SIG-M5 treated with dmso at 0.1 percent for 504 hours (cell line): ENCODE results near the gene TMBIM1.

Source experiments
- DNase-seq: peaks from one replicate; lab custom pipeline; 2025; ENCODE audit not compliant: unreplicated experiment; lab: John Stamatoyannopoulos, UW

Gene TMBIM1, protein sequence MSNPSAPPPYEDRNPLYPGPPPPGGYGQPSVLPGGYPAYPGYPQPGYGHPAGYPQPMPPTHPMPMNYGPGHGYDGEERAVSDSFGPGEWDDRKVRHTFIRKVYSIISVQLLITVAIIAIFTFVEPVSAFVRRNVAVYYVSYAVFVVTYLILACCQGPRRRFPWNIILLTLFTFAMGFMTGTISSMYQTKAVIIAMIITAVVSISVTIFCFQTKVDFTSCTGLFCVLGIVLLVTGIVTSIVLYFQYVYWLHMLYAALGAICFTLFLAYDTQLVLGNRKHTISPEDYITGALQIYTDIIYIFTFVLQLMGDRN

DNA sequence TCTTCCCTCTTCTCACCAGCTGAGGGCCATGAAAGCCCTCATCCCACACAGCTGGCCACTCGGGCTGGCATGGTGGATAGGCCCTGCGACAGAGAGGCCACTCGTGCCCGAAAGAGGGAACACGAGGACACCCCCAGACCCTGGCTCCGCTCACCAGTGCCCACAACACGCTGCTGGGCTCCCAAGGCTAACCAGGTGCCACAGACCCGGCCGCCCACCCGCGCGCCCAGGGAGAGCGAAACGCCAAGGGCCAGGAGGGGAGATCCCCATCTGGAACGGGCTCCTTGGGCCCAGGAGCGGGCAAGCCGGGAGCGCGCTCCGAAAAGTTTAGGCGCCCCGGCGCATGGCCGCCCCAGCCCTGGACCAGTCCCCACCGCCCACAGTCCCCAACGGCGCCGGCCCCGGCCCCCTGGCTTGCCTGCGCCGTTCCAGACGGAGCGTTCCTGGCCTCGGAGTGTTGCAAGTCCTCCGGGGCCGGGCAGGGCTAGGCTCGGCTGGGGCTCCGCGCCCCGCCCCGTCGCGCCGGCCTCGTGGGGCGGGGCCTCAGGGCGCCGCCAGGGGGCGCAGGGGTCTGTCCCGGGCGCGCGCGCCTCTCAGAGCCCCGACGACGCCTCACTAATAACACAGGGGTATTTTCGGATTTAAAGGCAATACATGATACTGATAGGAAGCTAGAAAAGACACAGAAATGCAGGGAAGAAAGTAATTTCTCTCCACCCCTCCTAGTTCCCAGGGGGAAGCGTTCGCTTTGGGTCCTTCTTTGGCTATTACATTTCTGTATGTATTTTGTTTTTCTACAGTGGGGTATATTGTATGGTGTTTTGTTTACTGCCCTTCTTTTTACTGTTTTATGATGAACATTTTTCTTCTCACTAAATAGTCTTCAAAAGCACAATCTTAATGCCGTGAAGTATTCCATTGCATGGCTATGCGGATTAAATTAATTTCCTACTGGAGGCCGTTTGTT, at the start of gene TMBIM1:
Gene TMBIM1, minus strand, starts transcription at position 456 of the 967 bp plus-strand sequence. CDS start 10,362 bp downstream, outside the sequence.
- peak; percentile 80 for DNase-seq

DNA sequence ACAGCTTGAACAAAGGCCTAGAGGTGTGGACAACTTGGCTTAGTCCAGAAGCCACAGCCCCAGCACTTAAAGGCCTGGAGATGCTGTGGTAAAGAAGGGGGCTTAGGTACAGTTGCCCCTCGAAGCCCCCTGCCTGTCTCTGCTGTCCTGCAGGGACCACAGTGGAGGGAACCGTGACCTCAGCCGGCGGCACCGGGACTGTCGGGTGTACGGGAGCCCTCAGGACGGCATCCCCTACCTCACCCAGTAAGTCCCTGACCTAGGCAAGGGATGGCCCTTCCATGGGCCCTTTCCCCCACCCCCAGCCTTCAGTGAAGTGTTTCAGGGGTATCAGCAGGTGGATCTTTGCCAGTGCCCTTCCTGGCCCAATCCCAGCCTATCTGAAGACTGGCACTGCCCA, 49.1 kb upstream of the TMBIM1 start:
- no peak for DNase-seq

DNA sequence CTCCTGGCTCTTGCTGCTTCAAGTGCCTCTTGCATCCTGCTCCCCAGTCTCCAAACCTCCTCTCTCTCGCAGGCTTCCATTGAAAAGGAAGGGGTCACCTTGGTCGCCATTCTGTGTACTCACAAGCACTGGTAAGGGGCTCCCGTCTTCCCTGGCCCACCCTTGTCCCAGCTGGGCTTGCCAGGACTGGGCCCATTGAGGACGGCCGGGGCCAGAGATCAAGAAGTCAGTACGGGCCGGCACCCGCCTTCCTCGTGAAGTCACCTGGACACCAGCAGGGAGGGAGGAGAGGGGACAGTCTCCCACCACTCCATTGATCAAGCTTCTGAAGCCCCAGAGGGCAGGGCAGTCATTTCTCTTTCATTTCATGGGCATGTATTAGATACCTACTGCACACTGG, 48.4 kb upstream of the TMBIM1 start:
- DNase-seq, result no peak

DNA sequence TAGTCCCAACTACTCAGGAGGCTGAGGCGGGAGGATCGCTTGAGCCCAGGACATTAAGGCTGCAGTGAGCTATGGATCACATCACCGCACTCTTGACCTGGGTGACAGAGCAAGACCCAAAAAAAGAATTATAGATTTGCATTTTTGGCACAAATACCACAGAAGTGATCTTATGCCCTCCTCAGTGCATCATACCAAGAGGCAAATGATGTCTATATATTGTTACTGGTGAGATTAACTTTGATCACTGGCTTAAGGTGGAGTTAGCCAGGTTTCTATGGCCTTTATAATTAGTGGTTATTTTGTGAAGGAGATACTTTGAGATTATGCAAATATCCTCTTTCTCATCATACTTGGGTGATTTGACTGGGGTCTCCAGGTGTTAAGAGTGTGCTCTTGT, 42.2 kb upstream of the TMBIM1 start:
- DNase-seq, result no peak

DNA sequence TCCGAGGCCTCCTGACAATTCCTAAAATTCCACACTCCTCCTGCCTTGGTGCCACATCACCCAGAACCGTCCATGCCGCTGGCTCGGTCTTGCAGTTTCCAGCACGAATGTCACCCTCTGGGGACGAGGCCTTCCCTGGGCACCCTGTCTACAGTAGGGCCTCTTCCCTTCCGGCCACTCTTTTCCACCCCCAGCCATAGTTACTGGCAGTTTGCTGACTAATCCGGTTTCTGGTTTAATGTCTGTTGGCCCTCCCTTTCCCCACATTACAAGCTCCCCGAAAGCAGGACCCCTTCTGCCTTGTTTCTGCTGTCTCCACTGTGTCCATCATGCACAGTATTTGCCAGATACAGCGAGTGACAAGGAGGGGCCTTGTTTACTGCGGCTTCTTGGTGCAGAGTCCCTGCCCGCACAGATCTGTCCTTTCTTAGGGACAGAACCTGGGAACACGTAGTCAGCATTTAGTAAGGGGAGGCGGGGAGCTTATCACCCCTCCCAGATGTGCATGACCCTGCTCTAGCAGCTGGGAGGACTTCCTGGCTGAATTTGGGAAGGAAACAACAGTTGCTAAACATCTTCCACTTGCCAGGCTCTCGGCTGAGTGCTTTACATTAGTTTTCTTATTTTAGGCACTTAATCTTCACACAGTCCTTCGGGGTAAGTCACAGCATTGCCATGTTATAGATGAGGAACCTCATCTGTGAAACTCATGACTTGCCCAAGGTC, 40.8 kb upstream of the TMBIM1 start:
- DNase-seq, result peak; percentile 92

DNA sequence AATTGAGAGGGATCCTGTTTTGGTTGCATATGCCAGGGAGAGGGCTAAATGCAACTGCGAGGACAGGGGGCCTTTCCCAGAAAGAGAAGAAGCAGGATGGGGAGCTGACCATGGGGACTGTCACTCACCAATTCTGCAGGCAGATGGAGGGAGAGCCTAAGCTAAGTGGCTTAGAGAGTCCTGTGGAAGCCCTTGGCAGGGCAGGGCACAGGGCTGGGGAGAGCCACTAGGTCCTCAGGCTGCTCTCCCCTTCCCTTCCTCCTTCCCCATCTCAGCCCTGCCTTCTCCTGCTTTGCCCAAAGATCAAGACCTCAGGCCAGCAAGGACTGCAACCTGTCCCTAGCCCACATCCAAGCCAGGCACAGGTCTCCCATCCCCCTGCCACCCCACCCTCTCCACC, 40.0 kb upstream of the TMBIM1 start:
- DNase-seq, result no peak

DNA sequence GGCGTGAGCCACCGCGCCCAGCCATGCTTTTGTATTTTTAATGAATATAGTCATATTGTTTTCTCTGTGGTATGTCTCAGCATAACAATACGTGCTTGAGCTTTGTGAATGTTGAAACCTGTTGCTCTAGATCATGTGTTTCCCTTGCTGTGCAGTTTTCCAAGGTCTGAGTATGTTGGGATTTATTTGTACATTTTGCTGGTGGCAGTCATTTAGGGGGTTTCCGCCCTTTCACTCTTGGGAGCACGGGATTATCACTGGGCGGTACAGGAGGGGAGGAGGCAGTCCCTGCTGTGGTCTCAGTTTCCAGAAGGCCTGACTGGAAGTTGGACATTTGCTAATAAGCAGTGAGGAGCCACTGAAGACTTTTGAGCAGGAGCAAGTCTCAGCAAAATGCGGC, 39.4 kb upstream of the TMBIM1 start:
- no peak for DNase-seq

DNA sequence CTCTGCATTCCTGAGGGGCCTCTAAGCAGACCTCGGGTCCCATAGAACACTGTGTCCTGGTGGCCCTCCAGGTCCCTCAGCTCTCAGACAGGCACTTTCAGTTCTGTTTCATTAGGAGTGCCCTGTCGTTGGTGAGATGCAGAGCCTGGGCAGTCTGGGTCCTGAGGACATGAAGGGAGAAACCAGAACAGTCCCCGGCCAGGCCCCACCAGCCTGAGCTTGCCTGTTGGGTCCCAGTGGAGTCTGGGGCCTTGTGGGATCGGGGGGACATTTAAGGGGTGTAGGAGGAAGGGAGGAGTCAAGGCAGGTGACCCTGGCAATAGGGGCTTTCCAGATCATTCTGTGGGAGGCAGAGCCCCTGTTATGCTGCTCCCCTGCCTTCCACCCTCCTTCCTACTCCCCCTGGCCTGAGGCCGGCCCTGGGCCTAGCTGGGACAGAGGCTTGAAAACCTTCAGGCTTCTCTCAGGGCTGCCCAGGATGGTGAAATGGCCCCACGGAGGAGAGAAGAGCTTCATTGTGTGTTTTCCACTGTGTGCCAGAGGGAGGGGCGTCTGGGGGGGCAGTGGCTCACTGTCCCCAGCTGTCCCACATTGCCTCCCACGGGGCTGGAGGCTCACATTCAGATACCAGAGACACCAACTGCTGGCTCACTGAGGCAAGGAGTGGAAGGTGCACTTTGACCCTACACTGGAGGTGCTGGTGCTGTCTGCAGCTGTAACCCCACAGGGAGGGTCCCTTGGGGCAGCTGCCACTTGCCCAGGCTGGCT, 37.7 kb upstream of the TMBIM1 start:
- DNase-seq, result no peak

DNA sequence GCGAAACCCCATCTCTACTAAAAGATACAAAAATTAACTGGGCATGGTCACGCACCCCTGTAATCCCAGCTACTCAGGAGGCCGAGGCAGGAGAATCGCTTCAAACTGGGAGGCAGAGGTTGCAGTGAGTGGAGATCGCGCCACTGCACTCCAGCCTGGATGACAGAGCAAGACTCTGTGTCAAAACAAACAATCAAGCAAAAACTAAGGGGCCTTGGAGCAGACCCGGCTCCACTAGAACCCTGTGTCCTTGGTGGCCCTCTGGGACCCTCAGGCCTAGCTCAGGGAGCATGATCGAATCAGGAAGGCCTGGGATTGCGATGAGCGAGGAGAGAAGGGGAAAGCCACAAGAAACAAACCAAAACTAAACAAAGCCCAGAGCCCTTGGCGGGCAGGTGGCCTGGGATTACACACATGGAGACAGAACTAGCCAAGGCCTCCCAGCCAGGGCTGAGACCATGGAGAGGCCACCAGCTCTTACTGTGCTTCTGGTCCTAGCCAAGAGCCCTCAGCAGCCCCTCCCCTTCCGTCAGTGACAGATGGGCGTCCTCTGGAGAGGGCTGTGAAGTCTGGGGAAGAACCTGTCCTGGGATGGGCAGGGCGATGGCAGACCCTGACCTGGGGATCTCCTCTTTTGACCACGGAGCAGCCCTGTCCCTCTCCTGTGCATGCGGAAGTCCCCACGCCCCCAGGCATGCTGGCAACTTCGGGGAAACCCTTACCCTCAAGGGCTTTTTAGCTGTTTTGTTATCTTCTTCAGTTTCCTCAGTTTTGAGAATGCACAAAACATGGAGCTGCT, 36.9 kb upstream of the TMBIM1 start:
- no peak for DNase-seq

DNA sequence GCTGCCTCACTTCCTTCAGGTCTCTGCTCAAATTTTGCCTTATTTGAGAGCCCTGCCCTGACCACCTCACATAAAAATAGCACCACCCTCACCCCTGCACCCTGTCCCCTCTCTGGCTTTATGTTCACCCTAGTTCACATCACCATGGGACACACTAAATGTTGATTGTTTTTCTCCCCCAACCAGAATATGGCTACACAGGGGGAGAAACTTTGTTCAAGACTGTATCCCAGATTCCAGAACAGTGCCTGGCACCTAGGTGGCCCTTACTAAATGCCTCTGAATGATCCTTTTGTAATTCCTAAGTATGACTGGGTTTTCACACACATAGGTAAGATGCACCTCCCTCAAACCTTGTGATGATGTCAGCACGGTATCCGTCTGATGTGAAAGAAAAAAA, 36.0 kb upstream of the TMBIM1 start:
- no peak for DNase-seq

DNA sequence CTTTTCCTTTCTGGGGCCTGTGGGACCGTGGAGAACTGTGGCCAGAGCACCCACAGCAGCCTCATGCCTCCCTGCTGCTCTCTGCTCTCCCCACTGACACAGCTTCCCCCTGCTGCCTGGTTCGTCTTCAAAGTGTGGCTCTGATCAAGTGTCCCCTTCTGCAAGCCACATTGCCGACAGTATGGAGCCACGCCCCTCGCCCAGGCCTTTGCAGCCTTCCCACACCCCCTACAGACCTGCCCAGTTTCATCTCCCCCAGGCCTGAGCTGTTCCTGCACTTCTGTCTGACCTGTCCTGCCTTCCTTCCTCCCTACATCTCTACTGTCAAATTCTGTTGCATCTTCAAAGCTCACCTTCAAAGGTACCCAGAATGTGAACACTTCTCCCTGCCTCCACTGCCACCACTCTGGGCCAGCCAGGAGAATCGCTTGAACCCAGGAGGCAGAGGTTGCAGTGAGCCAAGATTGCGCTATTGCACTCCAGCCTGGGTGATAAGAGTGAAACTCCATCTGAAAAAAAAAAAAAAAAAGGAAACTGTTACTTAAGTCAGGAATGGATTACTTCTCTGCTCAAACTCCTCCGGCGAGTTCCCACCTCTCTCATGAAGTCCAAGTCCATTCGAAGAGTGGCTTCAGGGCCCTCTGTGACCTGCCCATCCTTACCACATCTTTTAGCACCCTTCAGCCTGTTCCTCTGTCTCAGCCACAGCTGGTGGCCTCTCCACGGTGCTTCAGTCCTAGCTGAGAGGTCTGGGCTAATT, 35.3 kb upstream of the TMBIM1 start:
- no peak for DNase-seq

DNA sequence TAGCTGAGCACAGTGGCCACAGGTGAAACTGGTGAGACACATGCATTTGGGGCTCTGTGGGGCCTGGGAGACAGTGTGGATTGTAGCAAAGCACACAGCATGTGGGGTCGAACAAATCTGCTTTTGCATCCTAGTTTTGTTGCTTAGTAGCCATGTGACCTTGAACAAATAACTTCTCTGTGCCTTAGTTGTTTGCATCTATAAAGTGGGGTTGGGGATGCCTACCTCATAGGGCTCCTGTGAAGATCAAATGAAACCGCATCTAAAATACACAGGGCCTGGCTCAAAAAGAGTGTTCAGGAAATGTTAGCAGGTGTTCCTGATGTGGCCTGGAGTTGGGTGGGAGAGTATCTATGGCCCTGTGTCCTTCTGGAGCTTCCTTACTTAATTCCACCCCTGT, 34.0 kb upstream of the TMBIM1 start:
- no peak for DNase-seq

DNA sequence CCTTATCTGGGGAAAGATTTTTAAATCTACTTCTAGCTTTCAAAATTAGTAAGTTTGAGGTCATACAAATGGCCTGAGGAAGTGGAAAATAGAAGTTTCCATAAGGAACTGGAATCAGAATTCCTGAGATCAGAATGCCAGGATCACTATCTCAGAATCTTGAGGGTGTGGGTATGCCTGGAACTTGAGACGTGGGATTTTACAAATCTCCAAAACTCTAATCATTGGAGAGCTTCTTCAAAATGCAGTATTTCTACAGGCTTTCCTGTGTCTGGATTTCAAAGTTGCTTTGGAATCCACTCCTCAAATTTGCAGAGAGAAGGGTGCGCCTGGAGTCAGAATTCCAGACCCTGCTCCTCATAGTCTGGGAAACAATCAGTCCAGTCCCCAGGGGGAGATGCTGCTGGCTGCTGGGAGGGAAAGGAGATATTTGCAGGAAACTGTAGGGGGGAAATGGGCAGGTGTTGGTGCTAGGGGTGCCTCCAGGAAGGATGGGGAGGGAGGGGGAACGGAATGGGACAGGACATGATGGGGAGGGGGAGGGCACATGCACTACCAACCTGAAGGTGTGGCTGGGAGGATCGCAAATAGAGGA, 33.4 kb upstream of the TMBIM1 start:
- DNase-seq, result no peak

DNA sequence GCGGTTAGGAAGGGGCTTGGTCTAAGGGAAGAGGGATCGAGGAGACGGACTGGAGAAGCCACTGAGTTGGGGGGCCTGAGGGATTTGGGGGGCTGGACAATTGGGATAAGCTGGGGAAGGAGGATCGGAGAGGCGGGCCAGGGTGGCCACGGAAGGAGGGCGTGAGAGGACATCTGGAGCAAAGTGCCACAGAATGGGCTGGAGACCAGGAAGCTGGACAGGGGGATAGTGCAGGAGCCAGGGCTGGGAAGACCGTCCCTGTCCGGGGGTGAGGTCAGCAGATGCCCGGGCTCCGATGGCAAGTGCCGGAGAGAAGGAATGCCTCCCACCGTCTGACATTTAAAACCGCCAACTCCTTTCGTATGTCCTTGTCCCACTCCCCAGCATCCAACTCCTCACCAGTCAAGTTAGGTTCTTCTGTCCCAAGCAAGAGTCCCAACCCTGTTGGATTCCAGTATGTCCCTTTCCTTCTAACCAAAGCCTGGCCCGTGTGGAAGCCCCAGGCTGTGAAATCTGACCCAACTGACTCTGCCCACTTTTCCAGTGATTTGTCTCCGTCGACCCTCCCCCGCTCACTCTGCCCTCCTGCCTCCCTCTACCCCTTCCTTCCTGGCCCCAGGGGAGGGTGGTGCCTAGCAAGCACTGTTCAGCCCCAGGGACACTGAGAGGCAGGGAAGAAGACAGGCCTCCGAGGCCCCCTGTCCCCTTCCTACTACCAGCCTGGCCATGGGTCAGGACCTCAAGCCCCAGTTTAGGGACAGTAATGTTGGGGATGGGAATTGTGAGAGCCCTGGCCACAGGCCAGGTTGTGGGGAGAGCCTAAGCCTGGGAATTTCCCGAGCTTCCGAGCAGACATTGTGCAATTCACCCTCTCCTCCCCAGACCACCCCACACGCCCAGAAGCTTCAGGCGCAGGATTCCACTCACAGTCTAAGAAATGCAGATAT, 31.5 kb upstream of the TMBIM1 start:
- DNase-seq, result no peak

DNA sequence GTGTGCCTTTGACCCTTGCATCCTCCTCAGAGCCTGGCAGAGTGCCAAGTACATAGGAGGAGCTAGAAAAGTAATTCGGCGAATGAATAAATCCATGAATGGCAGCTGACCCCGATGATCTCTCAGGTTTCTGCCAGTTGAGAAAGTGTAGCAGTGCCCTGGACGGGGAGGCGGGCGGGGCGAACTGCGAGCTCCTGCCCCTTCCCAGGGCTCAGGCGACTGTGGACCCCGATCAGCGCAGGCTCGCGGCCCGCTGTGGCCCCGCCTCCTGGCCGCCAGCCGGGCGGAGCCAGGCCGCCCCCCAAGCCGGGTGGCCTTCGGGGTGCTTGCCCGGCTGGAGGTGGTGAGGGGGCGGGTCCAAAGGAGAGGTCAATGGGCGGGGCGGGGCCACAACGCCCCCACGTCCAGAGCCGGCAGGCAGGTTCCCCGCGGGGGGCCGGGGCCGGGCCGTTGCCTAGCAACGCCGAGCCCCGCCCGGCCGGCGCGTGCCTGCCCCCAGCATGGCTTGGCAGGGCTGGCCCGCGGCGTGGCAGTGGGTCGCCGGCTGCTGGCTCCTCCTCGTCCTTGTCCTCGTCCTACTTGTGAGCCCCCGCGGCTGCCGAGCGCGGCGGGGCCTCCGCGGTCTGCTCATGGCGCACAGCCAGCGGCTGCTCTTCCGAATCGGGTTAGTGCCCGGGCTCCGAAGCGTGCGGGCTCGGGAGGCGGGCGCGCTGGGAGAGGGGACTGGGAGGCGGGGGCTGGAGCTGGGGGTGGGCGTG, 30.6 kb upstream of the TMBIM1 start:
- peak; percentile 80 for DNase-seq

DNA sequence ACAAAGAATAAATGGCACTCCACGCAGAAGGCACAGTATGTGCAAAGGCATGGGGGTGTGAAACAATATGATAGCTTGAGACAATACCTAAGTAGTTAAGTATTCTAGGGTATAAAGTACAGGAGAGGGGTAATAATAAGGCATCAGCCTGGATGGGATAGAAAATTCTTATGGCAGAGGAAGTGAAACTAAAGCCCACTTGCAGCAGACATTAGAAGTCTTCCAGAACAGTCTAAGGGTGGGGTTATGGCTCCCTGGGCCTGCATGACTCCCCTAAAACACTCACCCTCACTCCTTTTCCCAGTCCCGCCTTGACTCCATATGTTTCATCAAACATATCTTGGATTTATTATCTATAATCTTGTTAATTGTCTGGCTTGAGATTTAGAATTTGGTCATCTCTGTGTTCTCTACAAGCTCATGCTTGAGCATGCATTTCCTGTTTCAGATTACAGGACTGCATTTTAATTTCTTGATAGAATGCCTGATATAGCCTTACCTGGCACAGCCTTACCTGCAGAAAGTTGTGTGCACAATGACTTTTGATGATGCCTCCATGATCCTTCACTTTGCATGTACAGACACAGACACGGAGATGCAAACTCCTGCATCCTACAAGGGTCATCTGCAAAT, 28.5 kb upstream of the TMBIM1 start:
- no peak for DNase-seq
